DMS53 (cell line): ENCODE results near the gene CEP170B.
"Not testable (repeated sequence)": the region's sequence is repeated elsewhere in the genome, so short reads cannot be mapped to it uniquely, and the experiment has no call there.

Source experiments
- DNase-seq: peaks from one replicate; lab custom pipeline; 2025; lab: John Stamatoyannopoulos, UW

Gene CEP170B

GRCh38 chr14:104931771-104932675 lies 67.0 kb downstream of the CEP170B start:
- DNase-seq: peak; percentile 34

DNA sequence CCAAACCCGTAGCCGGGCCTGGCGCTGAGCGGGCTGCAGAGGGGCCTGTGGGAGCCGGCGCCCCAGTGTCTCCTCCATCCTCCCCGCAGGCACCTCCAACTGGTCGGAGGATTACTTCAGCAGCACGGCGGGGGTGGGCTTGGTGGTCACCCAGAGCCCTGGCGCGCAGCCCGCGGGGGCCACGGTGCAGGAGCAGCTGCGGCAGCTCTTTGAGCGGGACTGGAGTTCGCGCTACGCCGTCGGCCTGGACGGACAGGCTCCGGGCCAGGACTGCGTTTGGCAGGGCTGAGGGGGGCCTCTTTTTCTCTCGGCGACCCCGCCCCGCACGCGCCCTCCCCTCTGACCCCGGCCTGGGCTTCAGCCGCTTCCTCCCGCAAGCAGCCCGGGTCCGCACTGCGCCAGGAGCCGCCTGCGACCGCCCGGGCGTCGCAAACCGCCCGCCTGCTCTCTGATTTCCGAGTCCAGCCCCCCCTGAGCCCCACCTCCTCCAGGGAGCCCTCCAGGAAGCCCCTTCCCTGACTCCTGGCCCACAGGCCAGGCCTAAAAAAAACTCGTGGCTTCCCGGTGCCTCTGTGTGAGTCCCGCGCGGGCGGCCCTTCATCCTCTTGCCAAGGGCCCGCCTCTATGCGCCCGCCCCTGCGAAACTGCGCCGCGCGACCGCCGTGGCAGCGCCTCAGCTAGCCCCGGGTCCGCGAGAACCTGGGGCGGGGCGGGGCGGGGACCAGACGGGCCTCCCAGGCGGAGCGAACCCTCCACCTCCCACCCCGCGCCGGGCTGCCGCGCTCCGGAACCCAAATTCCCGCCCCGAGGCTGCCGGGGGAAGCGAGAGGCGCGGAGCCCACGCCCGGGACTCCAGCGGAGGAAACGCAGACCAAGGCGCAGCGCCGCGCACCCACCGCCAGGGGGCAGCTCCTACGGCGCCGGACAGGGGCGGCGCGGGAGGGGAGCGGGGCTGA lies 67.9 kb downstream of the CEP170B start:
- peak; percentile 81 for DNase-seq

- no peak for DNase-seq
Measured at GRCh38 chr14:104933746-104934733, 69.0 kb downstream of the CEP170B start.

DNA sequence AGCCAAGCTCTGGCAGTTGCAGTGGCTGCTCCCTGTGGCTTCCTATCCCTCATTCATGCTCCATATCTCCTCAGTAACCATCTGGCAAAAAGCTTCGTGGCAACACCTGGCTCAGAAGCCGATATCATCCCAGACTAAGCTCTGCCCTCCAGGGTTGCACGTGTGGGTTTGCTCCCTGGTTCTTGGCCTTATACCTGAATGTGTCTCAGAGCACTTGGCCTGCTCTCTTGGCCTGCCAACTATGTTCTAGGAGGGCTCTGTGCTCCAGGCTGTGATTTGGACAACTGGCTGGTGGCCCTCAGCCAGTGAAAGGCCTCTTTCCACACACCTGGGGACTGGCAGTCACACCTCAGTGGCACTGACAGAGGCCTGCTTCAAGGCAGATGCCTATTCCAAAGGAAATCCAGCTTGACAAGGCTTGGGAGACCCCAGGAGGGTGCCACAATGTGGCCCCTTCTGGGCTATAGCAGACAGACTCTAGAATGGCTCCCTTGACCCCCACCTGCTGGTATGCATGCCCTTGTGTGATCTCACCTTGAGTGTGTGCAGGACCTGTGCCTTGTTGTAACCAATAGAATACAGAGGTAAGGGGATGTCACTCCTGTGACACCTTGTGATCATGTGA lies 70.1 kb downstream of the CEP170B start:
- DNase-seq: no peak

- no peak for DNase-seq
Measured at GRCh38 chr14:104935955-104936354, 70.9 kb downstream of the CEP170B start.

- no peak for DNase-seq
Measured at GRCh38 chr14:104936361-104937155, 71.5 kb downstream of the CEP170B start.

- DNase-seq: no peak
Measured at GRCh38 chr14:104937161-104937560, 72.1 kb downstream of the CEP170B start.

- no peak for DNase-seq
Measured at GRCh38 chr14:104937694-104938365, 72.8 kb downstream of the CEP170B start.

DNA sequence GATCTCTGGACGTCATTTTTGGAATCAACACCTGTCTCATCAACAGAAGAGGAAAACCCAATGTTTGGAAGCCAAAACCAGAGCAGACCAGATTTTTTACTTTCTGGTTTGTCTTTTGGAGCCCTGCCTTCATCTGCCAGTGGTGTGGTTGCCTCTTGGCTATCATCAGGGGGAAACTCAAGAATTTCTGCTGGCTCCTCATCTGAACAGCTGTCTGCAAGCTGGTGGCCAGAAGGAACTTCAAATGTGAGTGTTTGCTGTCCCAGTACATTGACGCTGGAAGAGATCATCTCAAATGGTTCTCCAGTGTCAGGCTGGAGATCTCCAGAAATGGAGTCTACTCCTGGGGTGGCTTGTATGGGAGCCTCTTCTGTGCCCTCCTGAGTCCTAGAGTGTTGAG lies 73.4 kb downstream of the CEP170B start:
- DNase-seq: peak; percentile 23

GRCh38 chr14:104938960-104939359 lies 73.9 kb downstream of the CEP170B start:
- DNase-seq: no peak

DNA sequence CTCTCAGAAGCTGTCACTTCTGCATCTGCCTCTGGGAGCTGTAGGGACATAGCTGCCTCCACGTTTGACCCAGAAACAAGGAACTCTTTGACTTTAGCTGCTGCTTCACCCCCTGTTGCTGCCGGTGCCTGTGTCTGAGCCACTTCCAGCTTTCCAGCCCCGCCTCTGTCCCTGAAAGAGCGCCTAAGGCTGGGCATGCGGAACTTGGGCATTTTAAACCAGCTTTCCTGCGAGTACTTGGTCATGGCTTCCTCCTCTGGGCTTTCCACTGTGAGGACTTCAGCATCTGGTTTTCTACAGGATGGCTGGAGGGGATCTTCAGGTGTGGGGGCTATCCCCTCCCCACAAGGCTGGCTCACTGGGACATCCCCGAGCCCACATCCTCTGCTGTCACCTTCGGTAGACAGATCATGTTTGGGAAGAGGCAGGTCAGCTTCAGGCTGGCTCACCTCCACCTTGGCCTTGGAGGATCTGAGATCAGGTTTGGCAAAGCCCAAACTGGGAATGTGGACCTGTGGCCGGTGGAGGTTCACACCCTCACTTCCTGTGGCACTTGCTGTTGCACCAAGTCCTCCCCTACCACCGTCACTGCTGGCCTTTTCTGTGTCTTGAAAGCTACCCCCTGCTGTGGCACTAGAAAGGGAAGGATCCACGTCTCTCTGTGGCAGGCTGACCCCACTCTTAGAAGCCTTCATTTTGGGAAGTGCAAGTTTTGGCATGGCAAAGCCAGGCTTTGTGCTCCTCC lies 74.8 kb downstream of the CEP170B start:
- no peak for DNase-seq

- DNase-seq: peak; percentile 22
Measured at GRCh38 chr14:104940526-104941150, 75.6 kb downstream of the CEP170B start.

DNA sequence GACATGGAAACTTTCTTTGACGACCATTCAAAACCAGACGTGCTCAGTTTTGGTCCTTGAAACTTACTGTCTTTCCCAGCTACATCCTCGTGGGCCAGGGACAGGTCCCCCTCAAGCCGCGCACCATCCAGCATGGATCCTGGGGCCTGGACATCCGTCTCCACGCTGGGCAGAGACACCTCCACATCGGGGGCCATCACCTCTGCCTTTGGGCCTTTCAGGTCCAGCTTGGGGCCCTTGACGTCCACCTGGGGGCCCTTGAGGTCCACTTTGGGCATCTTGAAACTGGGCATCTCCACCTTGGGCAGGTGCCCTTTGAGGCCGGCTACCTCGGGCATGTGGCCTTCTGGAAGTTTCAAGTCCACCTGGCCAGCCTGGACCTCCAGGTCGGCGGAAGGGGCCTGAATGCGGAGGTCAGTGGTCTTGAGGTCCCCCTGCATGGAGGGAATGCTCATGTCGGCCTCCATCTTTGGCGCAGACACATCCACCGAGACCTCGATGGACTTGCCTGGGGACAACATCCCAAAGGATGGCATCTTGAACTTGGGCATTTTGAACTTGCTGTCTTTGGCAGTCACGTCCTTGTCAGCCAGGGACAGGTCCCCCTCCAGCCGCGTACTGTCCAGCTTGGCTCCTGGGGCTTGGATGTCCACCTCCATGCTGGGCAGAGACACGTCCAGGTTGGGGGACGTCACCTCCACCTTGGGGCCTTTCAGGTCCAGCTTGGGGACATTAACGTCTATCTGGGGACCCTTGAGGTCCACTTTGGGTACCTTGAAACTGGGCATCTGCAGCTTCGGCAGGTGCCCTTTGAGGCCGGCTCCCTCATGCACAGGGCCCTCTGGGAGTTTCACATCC lies 76.7 kb downstream of the CEP170B start:
- no peak for DNase-seq

- no peak for DNase-seq
Measured at GRCh38 chr14:104942586-104942985, 77.5 kb downstream of the CEP170B start.

GRCh38 chr14:104943216-104944015 lies 78.3 kb downstream of the CEP170B start:
- not testable (repeated sequence) for DNase-seq

GRCh38 chr14:104944016-104944308 lies 78.9 kb downstream of the CEP170B start:
- not testable (repeated sequence) for DNase-seq
